GM18909 (cell line): ENCODE data around the gene MT2A.
"Not testable (repeated sequence)": the region's sequence is repeated elsewhere in the genome, so short reads cannot be mapped to it uniquely, and the experiment has no call there.

Experiments
- ATAC-seq: cut with Tn5 transposase; IDR thresholded peaks from one replicate; pipeline ENCODE4 v1.9.1; 2021; ENCODE audit warnings: mild to moderate bottlenecking; ENCODE audit not compliant: unreplicated experiment, poor library complexity

MT2A gene

GRCh38 chr16:56608043-56608875 lies at the start of gene MT2A:
TSS of gene MT2A (plus strand) at chr16:56608584. CDS start at chr16:56608656, 72 bp downstream.
- ATAC-seq = peak; percentile 89

GRCh38 chr16:56559109-56559508 lies 49.3 kb upstream of the MT2A start:
- no peak for ATAC-seq

DNA sequence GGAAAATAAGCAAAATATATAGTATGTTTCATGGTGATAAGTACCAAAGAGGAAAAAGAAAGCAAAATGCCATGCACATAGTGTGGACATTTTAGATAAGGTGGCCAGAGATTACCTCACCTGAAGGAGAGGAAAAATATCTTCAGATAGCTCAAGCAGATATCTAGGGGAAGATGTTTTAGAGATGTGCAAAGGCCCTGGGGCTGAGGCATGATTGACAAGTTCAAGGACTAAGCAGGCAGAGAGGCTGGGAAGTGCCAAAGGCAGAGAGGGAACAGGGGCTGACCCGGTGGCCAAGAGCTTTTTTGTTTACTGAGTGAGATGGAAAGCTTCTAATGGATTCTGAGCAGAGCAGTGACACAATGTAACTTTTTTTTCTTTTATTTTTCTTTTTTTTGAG lies 47.9 kb upstream of the MT2A start:
- ATAC-seq = no peak

DNA sequence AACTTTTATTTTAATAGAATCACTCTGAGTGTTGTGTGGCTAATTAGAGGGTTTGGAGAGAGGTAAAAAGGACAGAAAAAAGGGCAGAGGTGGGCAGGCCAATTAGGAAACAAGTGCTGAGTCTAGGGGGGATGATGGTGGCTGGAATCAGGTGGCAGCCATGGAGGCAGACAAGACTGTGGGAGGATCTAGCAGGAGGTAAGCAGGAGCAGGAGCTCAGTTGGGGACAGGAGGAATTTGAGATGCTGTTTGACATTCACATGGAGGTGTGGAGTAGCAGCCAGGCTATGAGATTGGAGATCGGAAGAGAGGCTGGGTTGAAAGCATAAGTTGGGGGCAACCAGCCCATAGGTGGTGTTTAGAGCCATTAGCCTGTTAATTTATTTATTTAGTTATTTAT lies 47.3 kb upstream of the MT2A start:
- no peak for ATAC-seq

- ATAC-seq = no peak
Observed at GRCh38 chr16:56564793-56565477, 43.4 kb upstream of the MT2A start, which contains the start of gene MT4. TSS of gene MT4 (plus strand) at chr16:56565073. CDS start at chr16:56565129, 56 bp downstream.

- ATAC-seq = no peak
Observed at GRCh38 chr16:56569971-56570370, 38.4 kb upstream of the MT2A start.

DNA sequence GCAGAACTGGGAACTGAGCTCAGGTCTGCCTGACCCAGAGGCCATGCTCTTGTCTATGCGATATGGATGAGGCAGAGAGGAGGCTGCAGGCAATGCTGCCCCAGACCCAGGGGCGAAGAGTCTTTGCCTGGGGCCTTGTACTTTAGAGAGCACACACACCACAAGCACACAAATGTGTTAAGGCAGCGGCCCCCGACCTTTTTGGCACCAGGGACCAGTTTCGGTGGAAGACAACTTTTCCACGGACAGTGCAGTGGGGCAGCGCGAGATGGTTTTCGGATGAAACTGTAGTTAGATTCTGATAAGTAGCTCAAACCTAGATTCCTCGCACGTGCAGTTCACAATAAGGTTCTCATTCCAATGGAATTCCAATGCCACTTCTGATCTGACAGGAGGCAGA lies 36.9 kb upstream of the MT2A start:
- no peak for ATAC-seq

- ATAC-seq = no peak
Observed at GRCh38 chr16:56574625-56575024, 33.8 kb upstream of the MT2A start.

GRCh38 chr16:56576585-56577299 lies 31.6 kb upstream of the MT2A start:
- peak; percentile 78 for ATAC-seq

DNA sequence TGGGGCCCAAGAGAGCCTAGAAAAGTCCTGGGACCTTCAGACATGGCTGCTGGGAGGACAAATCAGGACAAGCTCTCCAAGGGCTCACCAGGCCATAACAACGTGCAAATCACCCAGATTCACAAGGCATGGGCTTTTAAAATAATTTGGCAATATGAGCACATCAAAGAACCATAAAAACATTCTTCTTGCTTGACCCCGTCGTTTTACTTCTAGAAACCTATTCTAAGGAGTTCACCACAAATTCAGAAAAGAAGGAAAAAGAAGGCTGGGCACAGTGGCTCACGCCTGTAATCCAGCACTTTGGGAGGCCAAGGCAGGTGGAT lies 31.1 kb upstream of the MT2A start:
- ATAC-seq = no peak

DNA sequence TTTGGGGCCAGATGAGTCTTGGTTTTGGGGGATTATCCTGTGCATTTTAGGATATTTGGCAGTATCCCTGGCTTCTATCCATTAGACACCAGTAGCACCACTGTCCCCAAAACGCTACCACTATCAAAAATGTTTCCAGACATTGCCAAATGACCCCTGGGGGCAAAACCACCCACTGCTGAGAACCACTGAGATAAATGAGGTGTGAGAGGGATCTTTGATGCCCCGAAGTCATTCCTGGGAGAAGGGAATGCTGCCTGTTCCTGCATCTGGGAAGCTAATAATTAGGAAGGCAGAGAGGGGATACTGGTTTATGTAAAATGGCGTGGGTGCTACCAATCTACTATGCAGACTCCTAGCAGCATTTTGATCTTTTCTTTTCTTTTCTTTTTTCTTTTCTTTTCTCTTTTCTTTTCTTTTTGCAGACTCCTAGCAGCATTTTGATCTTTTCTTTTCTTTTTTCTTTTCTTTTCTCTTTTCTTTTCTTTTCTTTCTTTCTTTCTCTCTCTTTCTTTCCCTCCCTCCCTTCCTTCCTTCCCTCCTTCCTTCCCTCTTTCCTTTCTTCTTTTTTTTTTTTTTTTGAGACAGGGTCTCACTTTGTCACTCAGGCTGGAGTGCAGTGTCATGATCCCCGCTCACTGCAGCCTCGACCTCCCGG lies 27.9 kb upstream of the MT2A start:
- no peak for ATAC-seq

GRCh38 chr16:56582911-56583310 lies 25.5 kb upstream of the MT2A start:
- ATAC-seq = not testable (repeated sequence)

GRCh38 chr16:56583351-56584168 lies 24.8 kb upstream of the MT2A start:
- ATAC-seq = no peak

DNA sequence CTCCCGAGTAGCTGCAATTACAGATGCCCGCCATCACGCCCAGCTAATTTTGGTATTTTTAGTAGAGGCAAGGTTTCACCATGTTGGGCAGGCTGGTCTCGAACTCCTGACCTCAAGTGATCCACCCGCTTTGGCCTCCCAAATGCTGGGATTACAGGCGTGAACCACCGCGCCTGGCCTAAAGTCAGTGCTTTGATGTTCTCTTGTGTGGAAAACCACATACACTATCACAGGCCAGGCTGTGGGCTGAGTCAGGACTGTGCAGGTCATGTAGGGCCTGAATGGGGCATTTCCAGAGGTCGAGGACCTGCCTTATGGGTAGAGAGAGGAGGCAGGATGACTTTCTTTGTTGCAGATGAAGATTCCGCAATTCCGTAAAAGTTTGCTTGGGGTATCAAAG lies 24.1 kb upstream of the MT2A start:
- no peak for ATAC-seq

- ATAC-seq = no peak
Observed at GRCh38 chr16:56588781-56589140, 19.6 kb upstream of the MT2A start.

DNA sequence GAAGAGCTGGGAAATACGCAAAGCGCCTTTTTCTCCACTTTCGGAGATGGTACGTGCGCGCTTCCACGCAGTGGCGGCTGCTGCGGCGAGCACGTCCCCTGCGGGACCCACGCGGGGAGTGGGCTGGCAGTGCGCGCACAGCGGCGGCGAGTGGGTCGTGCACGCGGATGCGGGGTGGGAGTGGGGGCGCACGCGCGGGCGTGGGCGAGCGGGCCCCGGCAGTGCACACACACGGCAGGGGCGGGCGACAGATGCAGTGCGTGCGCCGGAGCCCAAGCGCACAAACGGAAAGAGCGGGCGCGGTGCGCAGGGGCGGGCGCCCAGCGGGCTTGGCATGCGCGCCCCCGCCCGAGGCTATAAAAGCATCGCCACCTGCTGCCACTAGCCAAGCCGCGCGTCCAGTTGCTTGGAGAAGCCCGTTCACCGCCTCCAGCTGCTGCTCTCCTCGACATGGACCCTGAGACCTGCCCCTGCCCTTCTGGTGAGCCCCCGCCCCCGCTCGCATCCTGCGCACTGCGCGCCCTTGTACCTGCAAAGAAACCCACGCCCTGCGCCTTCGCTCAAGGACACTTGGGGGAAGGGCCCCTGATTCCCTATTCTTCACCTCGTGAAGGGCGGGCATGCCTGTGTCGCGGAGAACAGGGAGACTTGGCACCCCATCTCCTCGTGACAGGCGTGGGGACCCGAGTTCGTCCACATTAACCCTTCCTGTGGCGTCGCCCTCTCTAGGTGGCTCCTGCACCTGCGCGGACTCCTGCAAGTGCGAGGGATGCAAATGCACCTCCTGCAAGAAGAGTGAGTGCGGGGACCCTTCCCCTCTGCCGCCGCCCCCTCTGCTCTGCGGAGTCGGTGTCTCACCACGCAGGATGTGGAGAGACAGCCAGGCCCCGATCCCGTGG lies 19.0 kb upstream of the MT2A start, which contains the start of gene MT3:
Gene MT3, plus strand, starts transcription at position 388 of the 899 bp plus-strand sequence. Its CDS starts 63 bp downstream, at position 451.
- no peak for ATAC-seq

- ATAC-seq = no peak
Observed at GRCh38 chr16:56591377-56592060, 16.9 kb upstream of the MT2A start.
